HepG2 (cell line): ENCODE data around the gene CAPN10. TPM values are rescaled to one million over a fixed set of nuclear protein-coding genes. Genes with fewer than 3 reads are reported as not detected.

Experiments used
- DNMT3B ChIP-seq: conservative IDR thresholded peaks from 2 replicates; pipeline ENCODE4 v1.6.1; 2016; ENCODE audit warnings: missing biosample characterization, control low read depth
- FOXK1 ChIP-seq: sonication (generic); formaldehyde crosslinking; IDR thresholded peaks from 2 replicates; pipeline ENCODE4 v1.4.0; 2020; ENCODE audit warnings: low read depth, missing genetic modification reagents, borderline replicate concordance
- KAT7 ChIP-seq: IDR thresholded peaks from 2 replicates; pipeline ENCODE4 v1.6.1; 2018; ENCODE audit warnings: borderline replicate concordance, missing compliant biosample characterization
- MEIS1 ChIP-seq: sonication (generic); formaldehyde crosslinking; IDR thresholded peaks from 2 replicates; pipeline ENCODE4 v1.9.0; 2021; ENCODE audit warnings: mild to moderate bottlenecking, missing genetic modification reagents, moderate library complexity, borderline replicate concordance
- MYNN ChIP-seq: sonication (generic); formaldehyde crosslinking; IDR thresholded peaks from 2 replicates; pipeline ENCODE4 v1.4.0; 2020; ENCODE audit warnings: mild to moderate bottlenecking, low read depth, missing genetic modification reagents
- PAWR ChIP-seq: sonication (generic); formaldehyde crosslinking; IDR thresholded peaks from 2 replicates; pipeline ENCODE4 v1.4.0; 2020; ENCODE audit warnings: missing genetic modification reagents, mild to moderate bottlenecking, borderline replicate concordance
- PRMT3 ChIP-seq: sonication (generic); formaldehyde crosslinking; IDR thresholded peaks from 2 replicates; pipeline ENCODE4 v1.8.1; 2022; ENCODE audit warnings: low read depth, mild to moderate bottlenecking, moderate library complexity, missing genetic modification reagents, borderline replicate concordance
- RAD21 ChIP-seq: fragments of 450-650 bp; formaldehyde crosslinking; IDR thresholded peaks from 2 replicates; pipeline ENCODE4 v1.5.0; 2020; ENCODE audit warnings: mild to moderate bottlenecking
- ZMAT3 ChIP-seq: sonication (generic); formaldehyde crosslinking; conservative IDR thresholded peaks from 2 replicates; pipeline ENCODE4 v1.7.0; 2021; ENCODE audit warnings: missing genetic modification reagents
- ZNF737 ChIP-seq: sonication (generic); formaldehyde crosslinking; IDR thresholded peaks from 2 replicates; pipeline ENCODE4 v1.5.0; 2020; ENCODE audit warnings: missing genetic modification reagents, mild to moderate bottlenecking, borderline replicate concordance
- ZNF749 ChIP-seq: sonication (generic); formaldehyde crosslinking; IDR thresholded peaks from 2 replicates; pipeline ENCODE4 v1.8.0; 2022; ENCODE audit warnings: mild to moderate bottlenecking, missing genetic modification reagents, moderate library complexity, borderline replicate concordance
- ZSCAN29 ChIP-seq: sonication (generic); formaldehyde crosslinking; conservative IDR thresholded peaks from 2 replicates; pipeline ENCODE4 v1.4.0; 2020; ENCODE audit warnings: mild to moderate bottlenecking, missing genetic modification reagents
- polyA plus RNA-seq, 8 experiments: library from polyadenylated mRNA; depleted of rRNA in 3 of 8; stranded (reverse) in 7 of 8; unstranded in 1 of 8; fragments of >200 nt; fragmentation: Illumina TruSeq in 4 of 8; extraction: Trizol in 4 of 8; gene quantifications; 2 replicates each; pipeline versions ENCODE4 v1.2.1 to v1.2.3, GENCODE V29; 2011 to 2016; ENCODE audit warnings: low read depth in 4 of 8, missing spikeins in 1 of 8, mixed read lengths in 1 of 8; ENCODE audit not compliant: insufficient read depth in 1 of 8
- total RNA-seq, 5 experiments: library from RNA; depleted of rRNA; stranded (reverse); fragments of >200 nt; fragmentation: Illumina TruSeq; extraction: Trizol; gene quantifications; 2 replicates each; pipeline ENCODE4 v1.2.3, GENCODE V29; 2016; ENCODE audit warnings: low read depth in 1 of 5
- TF ChIP-seq, protein P1 (sequence below): sonication (generic); formaldehyde crosslinking; IDR thresholded peaks from 2 replicates; pipeline ENCODE4 v1.4.0; 2020; ENCODE audit warnings: missing genetic modification reagents
- TF ChIP-seq, protein P2 (sequence below): sonication (generic); formaldehyde crosslinking; IDR thresholded peaks from 2 replicates; pipeline ENCODE4 v1.4.0; 2020; ENCODE audit warnings: mild to moderate bottlenecking, missing genetic modification reagents
- TF ChIP-seq, protein P3 (sequence below): sonication (generic); formaldehyde crosslinking; conservative IDR thresholded peaks from 2 replicates; pipeline ENCODE4 v1.8.1; 2023; ENCODE audit warnings: missing genetic modification reagents
- TF ChIP-seq, protein P4 (sequence below): sonication (generic); formaldehyde crosslinking; IDR thresholded peaks from 2 replicates; pipeline ENCODE4 v1.8.1; 2023; ENCODE audit warnings: mild to moderate bottlenecking, missing genetic modification reagents, borderline replicate concordance
- TF ChIP-seq, protein P5 (sequence below): sonication (generic); formaldehyde crosslinking; IDR thresholded peaks from 2 replicates; pipeline ENCODE4 v1.5.0; 2020; ENCODE audit warnings: mild to moderate bottlenecking, missing genetic modification reagents
- TF ChIP-seq, protein P6 (sequence below): IDR thresholded peaks from 2 replicates; pipeline ENCODE4 v1.6.1; 2016; ENCODE audit warnings: missing biosample characterization, missing genetic modification reagents, low read depth
- TF ChIP-seq, protein P7 (sequence below): sonication (generic); formaldehyde crosslinking; IDR thresholded peaks from 2 replicates; pipeline ENCODE4 v1.4.0; 2020; ENCODE audit warnings: mild to moderate bottlenecking, missing genetic modification reagents

The CAPN10 gene
- total and polyA plus RNA-seq, 2 of the 13 experiments (the other 11 are each of a cell fraction or from before 2014, with no cell fraction given), result 27.6 to 32.4 TPM

DNA sequence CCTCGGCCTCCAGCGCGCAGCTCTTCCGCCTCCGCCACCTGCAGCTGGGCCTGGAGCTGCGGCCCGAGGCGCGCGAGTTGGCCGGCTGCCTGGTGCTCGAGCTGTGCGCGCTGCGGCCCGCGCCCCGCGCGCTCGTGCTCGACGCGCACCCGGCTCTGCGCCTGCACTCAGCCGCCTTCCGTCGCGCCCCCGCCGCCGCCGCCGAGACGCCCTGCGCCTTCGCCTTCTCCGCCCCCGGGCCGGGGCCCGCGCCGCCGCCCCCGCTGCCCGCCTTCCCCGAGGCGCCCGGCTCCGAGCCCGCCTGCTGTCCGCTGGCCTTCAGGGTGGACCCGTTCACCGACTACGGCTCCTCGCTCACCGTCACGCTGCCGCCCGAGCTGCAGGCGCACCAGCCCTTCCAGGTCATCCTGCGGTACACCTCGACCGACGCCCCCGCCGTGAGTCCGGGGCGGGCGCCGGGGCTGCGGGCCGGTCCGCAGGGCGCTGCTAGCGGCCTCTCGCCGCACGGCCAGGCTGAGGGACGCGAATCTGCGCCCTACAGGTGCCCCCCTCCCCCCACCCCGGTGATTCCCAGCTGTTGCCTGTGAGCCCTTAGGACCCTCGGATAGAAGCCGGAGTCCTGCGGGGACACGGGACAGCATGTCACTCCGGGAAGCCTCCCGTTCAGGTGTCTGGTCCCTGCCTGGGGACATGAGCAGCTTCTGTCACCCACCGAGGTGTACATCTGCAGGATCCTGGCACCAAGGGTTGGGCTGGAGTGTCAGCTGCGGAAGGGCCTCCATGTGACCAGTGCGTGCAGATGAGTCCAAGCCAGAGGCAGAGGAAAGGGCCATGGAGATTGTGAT, 17.6 kb upstream of the CAPN10 start (continued):
- TF ChIP-seq, protein P1, sequence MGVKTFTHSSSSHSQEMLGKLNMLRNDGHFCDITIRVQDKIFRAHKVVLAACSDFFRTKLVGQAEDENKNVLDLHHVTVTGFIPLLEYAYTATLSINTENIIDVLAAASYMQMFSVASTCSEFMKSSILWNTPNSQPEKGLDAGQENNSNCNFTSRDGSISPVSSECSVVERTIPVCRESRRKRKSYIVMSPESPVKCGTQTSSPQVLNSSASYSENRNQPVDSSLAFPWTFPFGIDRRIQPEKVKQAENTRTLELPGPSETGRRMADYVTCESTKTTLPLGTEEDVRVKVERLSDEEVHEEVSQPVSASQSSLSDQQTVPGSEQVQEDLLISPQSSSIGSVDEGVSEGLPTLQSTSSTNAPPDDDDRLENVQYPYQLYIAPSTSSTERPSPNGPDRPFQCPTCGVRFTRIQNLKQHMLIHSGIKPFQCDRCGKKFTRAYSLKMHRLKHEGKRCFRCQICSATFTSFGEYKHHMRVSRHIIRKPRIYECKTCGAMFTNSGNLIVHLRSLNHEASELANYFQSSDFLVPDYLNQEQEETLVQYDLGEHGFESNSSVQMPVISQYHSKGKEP (CRISPR knock-in tag), result no peak
- TF ChIP-seq PAWR, result no peak
- TF ChIP-seq, protein P2, sequence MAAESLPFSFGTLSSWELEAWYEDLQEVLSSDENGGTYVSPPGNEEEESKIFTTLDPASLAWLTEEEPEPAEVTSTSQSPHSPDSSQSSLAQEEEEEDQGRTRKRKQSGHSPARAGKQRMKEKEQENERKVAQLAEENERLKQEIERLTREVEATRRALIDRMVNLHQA (CRISPR knock-in tag), result no peak
- no peak for TF ChIP-seq MYNN (CRISPR knock-in tag)
- TF ChIP-seq, protein P3, sequence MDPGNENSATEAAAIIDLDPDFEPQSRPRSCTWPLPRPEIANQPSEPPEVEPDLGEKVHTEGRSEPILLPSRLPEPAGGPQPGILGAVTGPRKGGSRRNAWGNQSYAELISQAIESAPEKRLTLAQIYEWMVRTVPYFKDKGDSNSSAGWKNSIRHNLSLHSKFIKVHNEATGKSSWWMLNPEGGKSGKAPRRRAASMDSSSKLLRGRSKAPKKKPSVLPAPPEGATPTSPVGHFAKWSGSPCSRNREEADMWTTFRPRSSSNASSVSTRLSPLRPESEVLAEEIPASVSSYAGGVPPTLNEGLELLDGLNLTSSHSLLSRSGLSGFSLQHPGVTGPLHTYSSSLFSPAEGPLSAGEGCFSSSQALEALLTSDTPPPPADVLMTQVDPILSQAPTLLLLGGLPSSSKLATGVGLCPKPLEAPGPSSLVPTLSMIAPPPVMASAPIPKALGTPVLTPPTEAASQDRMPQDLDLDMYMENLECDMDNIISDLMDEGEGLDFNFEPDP (CRISPR knock-in tag), result no peak
- TF ChIP-seq ZSCAN29 (CRISPR knock-in tag), result 0 out of 2 replicates have a peak, but pooled peaks have one; percentile 33
- no peak for TF ChIP-seq ZMAT3
- TF ChIP-seq DNMT3B (CRISPR knock-in tag), result no peak
- TF ChIP-seq, protein P4, sequence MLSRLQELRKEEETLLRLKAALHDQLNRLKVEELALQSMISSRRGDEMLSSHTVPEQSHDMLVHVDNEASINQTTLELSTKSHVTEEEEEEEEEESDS (CRISPR knock-in tag), result no peak
- peak; percentile 38; the same call in 1 of the 2 replicates for TF ChIP-seq RAD21 (CRISPR knock-in tag)
- TF ChIP-seq PRMT3 (CRISPR knock-in tag), result no peak; the same call in 1 of the 2 replicates
- TF ChIP-seq, protein P5, sequence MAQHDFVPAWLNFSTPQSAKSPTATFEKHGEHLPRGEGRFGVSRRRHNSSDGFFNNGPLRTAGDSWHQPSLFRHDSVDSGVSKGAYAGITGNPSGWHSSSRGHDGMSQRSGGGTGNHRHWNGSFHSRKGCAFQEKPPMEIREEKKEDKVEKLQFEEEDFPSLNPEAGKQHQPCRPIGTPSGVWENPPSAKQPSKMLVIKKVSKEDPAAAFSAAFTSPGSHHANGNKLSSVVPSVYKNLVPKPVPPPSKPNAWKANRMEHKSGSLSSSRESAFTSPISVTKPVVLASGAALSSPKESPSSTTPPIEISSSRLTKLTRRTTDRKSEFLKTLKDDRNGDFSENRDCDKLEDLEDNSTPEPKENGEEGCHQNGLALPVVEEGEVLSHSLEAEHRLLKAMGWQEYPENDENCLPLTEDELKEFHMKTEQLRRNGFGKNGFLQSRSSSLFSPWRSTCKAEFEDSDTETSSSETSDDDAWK (CRISPR knock-in tag), result no peak
- TF ChIP-seq KAT7 (CRISPR knock-in tag), result peak; percentile 78; the same call in 1 of the 2 replicates
- TF ChIP-seq ZNF749, result no peak
- TF ChIP-seq, protein P6, sequence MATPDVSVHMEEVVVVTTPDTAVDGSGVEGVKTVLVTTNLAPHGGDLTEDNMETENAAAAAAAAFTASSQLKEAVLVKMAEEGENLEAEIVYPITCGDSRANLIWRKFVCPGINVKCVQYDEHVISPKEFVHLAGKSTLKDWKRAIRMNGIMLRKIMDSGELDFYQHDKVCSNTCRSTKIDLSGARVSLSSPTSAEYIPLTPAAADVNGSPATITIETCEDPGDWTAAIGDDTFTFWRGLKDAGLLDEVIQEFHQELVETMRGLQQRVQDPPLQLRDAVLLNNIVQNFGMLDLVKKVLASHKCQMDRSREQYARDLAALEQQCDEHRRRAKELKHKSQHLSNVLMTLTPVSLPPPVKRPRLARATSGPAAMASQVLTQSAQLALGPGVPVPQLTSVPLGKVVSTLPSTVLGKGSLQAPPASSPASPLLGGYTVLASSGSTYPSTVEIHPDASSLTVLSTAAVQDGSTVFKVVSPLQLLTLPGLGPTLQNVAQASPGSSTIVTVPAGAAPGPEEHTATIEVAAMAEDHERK (CRISPR knock-in tag), result no peak
- no peak for TF ChIP-seq MEIS1 (CRISPR knock-in tag)
- no peak for TF ChIP-seq ZNF737 (CRISPR knock-in tag)
- no peak for TF ChIP-seq FOXK1 (CRISPR knock-in tag)
- TF ChIP-seq, protein P7, sequence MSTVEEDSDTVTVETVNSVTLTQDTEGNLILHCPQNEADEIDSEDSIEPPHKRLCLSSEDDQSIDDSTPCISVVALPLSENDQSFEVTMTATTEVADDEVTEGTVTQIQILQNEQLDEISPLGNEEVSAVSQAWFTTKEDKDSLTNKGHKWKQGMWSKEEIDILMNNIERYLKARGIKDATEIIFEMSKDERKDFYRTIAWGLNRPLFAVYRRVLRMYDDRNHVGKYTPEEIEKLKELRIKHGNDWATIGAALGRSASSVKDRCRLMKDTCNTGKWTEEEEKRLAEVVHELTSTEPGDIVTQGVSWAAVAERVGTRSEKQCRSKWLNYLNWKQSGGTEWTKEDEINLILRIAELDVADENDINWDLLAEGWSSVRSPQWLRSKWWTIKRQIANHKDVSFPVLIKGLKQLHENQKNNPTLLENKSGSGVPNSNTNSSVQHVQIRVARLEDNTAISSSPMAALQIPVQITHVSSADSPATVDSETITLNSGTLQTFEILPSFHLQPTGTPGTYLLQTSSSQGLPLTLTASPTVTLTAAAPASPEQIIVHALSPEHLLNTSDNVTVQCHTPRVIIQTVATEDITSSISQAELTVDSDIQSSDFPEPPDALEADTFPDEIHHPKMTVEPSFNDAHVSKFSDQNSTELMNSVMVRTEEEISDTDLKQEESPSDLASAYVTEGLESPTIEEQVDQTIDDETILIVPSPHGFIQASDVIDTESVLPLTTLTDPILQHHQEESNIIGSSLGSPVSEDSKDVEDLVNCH (CRISPR knock-in tag), result no peak
